GM21825 (cell line): ENCODE data around the gene SGSM2.
A peak's percentile ranks its signal among the peaks of the same experiment; 100 is the strongest.

Experiments used
- ATAC-seq: cut with Tn5 transposase; IDR thresholded peaks from one replicate; pipeline ENCODE4 v1.9.1; 2021; ENCODE audit warnings: mild to moderate bottlenecking, moderate library complexity; ENCODE audit not compliant: unreplicated experiment

SGSM2 gene

DNA sequence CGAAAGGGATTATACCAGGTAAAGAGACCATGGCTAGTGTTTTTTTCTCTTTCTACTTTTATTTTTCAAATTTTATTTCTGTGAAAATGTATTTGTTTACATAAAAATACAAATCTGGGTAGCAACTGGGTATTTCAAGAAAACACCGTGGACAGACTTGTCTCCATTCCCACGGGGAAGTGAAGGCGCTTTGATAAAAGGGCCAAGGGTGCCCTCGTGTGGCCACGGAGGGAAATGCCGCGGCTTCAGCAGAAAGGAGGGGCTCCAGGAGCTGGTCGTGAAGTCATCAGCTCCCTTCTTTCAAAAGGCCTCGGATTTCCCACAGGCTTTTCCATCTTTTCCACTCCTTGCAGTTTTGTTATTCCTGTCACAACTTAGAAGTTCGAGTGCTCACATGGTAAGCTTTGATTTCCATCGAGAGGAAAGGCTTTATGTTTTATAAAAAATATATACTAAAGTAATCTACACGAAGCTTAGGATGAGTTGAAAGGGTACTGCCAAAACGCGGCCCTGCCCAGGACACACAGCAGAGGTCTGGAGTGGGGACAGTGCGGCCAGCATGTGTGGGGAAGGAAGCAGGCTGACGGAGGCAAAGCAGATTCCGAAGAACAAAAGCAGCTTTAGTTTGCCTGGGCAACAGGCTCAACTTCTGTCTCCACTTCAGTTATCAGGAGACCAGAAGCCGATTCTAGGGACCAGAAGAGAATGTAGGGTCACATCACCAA lies 78.9 kb downstream of the SGSM2 start:
- peak; percentile 61 for ATAC-seq

DNA sequence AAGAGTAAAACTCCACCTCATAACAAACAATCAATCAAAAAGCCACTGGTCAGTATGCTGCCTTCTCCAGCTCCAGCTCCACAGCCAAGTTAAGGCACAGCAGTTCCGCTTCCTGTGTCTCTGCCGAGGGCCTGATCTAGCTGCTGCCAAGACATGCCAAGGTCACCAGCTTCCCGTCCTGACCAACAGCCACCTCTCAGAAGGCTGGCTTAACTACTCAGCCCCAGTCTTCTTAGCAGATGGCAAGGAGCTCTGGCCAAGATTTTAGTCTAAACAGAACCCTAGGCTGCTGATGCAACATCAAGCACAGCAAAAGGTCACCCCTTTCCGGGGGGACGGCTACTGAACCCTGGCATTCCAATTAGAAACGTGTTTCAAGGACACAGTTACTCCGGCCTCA lies 81.3 kb downstream of the SGSM2 start:
- ATAC-seq: no peak

DNA sequence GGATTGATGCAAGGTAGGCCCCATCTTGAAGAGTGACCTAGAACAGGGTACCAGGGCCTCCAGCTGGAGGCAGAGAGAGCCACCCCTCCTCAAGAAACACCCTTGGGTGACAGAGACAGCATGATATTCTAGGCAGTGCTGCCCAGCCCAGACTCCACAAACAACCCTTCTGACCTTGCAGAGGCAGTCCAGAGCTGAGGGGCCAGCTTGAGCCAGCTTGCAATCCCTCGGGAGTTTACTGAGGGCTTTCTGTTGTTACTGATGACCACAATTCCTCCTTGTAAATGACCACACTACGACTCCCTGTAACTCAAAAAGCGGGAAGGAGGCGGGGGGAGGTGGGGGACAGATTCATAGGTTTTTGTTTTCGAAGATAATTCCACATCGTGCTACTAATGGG lies 82.2 kb downstream of the SGSM2 start:
- ATAC-seq: no peak

DNA sequence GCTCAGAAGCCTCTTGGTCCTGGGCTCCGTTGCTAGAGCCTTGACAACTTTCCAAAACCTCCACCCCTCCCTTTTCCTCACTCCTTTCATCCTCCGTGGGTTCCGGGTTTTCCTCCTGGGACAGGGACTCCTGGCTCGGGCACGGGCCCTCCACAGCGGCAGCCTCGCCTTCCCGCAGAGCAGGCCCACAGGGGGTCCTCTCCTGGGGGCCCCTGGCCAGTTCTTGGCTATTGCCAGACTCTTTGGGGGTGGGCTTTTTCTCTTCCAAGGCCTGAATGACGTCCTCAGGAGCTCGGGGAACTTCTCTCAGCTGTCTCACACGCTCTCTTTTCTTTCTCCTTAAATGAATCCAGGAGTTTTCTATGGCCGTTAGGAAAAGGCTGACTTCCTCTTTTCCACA lies 82.9 kb downstream of the SGSM2 start:
- no peak for ATAC-seq

DNA sequence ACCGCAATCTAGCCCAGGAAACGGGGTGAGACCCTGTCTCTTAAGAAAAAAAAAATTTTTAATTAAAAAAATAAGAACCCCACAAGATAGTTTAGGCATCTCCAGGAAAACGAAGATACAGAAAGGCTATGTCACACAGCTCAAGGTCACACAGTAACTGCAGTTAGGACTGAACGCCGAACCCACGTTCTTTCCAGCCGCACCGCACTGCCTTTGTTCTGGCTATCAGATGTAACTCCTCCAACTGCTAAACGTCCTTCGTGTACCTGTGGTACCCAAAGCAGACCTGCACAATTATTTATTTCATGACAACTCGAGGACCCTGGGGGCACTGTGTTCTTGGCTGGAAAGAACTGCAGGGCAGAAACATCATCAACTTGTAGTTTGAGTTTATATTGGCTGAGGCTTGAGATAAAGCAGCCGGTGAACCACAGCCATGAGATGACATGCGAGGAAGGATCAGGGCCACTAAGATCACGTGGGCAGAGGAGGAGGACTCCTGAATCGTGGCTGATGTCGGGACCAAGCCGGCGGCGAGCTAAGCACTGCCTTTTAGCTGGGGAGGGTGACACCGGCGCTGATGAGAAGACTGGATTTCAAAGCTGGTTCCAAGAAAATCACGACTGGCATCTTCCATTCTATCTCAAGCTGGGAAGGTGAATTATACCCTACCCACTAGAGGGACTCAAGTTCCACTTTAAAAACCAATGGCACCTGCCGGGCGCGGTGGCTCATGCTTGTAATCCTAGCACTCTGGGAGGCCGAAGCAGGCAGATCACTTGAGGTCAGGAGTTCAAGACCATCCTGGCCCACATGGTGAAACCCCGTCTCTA lies 84.2 kb downstream of the SGSM2 start:
- ATAC-seq: no peak

DNA sequence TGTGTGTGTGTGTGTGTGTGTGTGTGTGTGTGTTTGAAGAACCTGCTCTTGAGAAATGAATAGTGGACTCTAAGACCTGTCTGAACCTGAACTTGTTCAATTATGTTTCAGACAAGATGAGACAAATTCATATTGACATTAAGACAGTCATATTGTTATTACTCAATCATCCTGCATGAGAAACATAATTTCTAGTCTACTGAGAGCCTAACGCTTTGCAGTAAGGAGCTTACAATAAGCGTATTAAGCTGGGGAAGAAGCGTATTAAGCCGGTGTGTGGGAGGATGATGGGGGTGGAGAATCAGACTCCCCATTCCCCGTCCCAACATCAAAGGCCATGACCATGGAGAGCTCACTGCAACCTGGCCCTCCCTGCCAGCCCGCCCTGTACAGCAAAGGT lies 86.0 kb downstream of the SGSM2 start:
- ATAC-seq: no peak

DNA sequence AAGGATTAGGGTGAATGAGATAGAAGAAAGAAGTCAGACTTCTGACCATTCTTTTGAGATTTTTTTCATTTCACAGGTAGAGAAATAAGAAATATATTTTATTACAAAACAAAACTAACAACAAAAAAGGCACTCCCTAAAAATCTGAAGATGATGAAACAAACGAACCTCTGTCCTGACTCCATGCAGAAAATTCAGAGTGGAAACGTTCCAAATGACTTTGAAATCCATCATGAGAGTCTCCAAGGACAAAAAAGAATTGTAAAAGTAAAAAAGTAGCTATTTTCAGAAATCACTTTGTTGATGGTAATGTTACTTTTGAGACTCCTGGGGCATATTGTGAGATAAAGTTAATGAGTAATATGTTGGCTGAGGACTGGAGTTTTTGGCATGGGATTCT lies 89.9 kb downstream of the SGSM2 start:
- ATAC-seq: no peak

DNA sequence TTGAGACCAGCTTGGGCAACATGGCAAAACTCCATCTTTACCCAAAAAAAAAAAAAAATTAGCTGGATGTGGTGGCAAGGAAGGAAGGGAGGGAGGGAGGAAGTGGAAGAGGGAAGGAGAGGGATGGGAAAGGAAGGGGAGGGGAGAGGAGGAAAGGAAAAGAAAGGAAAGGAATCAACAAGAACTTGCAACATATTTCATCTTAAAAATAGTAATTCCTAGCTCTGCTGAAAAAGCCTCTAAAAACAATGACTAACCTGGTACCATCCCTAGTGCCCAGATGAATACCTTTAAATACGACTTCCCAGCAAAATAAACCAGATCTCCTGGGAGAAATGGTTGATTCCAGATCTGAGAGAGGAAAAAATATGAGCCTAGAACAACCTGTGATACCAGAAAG lies 90.6 kb downstream of the SGSM2 start:
- ATAC-seq: no peak
